ENCODE results near the gene MT1G.
"Not testable (repeated sequence)": the region's sequence is repeated elsewhere in the genome, so short reads cannot be mapped to it uniquely, and the experiment has no call there.

Gene MT1G

GRCh38 chr16:56665286-56666261 lies 2.3 kb downstream of the MT1G start:
- DNase-seq (ENCODE audit: low read depth, low spot score), result not testable (repeated sequence)

GRCh38 chr16:56664506-56664905 lies 3.4 kb downstream of the MT1G start:
- DNase-seq (ENCODE audit: low read depth, low spot score), result no peak

DNA sequence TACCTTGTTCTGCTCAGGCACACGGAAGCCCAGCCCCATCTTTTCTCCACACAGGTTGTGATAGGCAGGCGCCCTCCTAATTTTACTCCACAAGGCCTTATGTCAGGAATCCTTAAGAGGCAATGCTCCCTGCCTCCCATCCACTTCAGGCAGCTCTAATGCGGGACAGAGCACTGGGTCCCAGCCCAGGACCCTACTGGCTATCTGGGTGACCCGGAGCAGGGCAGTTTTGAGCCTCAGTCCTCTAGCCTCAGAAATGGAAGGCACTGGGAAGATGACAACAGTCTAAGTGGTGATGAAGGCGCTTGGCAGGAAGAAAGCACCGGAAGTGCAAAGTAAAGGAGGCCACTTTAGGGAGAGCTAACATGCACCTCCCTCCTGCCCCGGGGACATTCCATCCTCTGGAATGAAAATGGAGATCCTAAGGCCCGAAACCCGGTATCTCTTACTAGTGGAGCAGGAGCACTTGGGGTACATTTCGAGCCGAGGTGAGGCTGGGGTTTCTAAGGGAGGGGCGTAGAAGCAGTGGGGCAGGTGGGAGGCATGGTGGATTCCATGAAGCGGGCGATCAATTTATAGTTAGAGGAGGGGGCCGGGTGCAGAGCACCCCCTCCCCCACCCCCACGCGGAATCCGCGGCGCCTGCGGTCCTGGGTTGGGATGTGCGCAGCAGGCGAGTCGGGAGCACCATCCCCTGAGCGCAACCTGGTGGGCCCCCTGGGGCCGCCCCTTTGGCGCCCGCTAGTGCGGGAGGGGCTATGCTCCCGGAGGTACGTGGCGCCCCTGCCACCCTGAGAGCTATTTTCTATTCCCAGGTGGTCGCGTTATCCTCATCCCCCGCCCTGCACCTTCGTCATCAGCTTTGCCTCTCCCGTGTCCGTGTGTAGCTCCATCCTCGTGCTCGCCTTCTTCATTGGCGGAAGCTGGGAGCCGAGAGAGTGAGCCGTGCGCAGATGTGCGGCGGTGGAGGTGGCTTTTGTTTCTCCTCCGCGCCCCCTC lies 5.2 kb downstream of the MT1G start:
- DNase-seq (ENCODE audit: low read depth, low spot score), result no peak

GRCh38 chr16:56658327-56658875 lies 9.5 kb downstream of the MT1G start:
- no peak for DNase-seq (ENCODE audit: low read depth, low spot score)

DNA sequence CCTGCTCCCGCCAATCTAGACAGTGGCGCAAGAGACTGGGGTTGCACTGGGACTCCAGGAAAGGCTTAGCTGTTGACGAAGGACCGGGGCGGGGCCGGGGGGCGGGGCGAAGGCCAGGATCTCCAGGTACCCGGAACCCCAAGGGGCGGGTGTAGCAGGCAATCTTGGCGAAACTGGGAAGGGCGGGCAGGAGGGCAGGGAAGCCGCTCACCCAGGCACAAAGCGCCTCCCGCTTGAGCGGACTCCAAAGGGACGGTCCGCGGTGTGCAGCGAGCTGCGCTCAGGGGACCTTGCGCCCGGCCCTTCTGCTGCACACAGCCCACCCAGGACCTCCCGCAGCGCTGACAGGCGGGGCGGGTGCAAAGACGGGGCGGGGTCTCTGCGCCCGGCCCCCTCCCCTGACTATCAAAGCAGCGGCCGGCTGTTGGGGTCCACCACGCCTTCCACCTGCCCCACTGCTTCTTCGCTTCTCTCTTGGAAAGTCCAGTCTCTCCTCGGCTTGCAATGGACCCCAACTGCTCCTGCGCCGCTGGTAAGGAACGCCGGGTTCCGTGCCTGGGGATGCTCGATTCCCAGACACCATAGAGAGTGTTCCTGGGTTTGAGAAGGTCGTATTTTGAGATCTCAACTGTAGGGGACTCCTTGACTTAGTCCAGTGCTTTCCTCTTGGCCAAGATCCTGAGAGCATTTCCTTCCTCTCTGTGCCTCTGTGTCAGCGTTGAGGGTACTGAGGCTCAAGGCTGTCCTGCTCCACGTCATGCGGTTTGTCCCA lies 10.1 kb downstream of the MT1G start, which contains the start of gene MT1F:
Gene MT1F, plus strand, starts transcription at position 405 of the 772 bp plus-strand sequence. Its CDS starts 100 bp downstream, at position 505.
- DNase-seq (ENCODE audit: low read depth, low spot score), result peak; percentile 33

DNA sequence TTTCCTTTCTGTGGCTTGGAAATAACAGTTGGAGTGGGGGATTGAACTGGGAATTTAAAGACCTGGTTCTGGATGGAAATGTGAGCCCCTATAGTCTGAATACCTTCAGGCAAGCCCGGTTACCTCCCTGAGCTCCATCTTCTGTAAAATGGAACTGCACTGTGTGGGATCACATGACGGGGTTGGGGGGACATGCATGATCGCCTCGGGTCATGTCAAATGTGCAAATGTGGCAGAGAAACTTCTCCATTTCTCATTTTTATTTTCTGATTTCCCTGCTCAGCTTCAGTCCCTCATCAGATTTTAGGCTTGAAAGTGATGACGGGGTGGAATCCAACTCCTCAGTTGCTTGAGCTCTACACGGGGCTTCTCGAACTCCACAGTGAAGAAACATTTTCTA lies 14.6 kb downstream of the MT1G start:
- no peak for DNase-seq (ENCODE audit: low read depth, low spot score)

- DNase-seq (ENCODE audit: low read depth, low spot score), result no peak
Observed at GRCh38 chr16:56652600-56652999, 15.3 kb downstream of the MT1G start.

GRCh38 chr16:56651586-56651985 lies 16.3 kb downstream of the MT1G start, which contains the start of gene MT1B:
TSS of gene MT1B (plus strand) at chr16:56651886. CDS start at chr16:56651954, 68 bp downstream.
- DNase-seq (ENCODE audit: low read depth, low spot score), result no peak

GRCh38 chr16:56649820-56650219 lies 18.0 kb downstream of the MT1G start:
- no peak for DNase-seq (ENCODE audit: low read depth, low spot score)

GRCh38 chr16:56649271-56649670 lies 18.6 kb downstream of the MT1G start:
- no peak for DNase-seq (ENCODE audit: low read depth, low spot score)

DNA sequence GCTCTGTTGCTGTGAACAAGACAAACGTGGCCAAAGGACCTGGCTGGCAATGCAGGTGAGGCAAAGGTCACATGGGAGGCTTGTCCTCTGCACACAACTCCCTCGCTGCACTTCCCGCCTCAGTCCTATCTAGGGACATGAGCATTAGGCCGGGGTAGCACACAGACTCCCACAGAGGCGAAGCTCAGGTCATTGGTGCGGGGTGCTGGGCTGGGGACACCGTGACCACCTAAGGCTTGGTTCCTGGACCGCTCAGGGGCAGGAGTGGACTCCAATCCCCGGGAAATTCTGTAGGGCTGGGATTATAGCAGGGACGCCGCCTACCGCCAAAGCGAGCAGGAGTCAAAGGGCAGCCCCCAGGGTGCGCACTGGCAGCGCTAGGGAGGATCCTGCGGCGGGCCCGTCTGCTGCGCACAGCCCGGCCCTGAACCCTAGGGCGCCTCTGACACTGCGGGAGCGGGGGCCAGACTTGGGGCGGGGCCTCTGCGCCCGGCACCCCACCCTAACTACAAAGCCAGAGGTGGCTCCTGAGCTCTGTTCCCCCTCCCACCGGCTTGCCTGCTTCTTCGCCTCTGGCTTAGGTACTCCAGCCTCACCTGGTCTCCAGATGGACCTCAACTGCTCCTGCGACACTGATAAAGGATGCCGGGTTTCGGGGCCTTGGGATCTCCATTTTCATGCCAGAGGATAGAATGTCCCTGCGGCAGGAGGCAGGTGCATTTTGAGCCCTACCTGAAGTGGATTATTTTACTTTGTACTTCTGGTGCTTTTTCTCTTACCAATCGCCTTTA lies 20.0 kb downstream of the MT1G start:
- DNase-seq (ENCODE audit: low read depth, low spot score), result no peak

- DNase-seq (ENCODE audit: low read depth, low spot score), result no peak
Observed at GRCh38 chr16:56645838-56646237, 22.0 kb downstream of the MT1G start.

GRCh38 chr16:56645311-56645710 lies 22.6 kb downstream of the MT1G start:
- no peak for DNase-seq (ENCODE audit: low read depth, low spot score)

- DNase-seq (ENCODE audit: low read depth, low spot score), result no peak
Observed at GRCh38 chr16:56643833-56644232, 24.0 kb downstream of the MT1G start.

DNA sequence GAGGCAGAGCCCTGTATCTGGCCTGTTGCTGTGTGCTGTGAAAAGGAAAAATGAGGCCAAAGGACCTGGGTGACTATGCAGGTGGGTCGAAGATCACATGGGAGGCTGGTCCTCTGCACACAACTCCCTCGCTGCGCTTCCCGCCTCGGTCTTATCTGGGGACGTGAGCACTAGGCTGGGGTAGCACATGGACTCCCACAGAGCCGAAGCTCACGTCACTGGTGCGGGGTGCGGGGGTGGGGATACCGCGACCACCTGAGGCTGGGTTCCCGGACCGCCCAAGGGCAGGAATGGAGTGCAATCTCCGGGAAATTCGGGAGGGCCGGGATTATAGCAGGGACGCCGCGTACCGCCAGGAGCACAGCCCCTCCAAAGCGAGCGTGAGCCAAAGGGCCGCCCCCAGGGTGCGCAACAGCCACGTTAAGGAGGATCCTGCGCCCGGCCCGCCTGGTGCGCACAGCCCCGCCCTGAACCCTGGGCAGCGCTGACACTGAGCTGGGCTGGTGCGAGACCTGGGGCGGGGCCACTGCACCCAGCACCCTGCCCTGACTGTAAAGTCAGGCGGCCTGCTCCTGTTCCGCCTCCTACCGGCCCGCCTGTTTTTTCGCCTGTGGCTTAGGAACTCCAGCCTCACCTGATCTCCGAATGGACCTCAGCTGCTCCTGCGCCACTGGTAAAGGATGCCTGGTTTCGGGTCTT lies 24.6 kb downstream of the MT1G start:
- DNase-seq (ENCODE audit: low read depth, low spot score), result peak; percentile 53

- DNase-seq (ENCODE audit: low read depth, low spot score), result no peak
Observed at GRCh38 chr16:56641166-56641565, 26.7 kb downstream of the MT1G start.

- no peak for DNase-seq (ENCODE audit: low read depth, low spot score)
Observed at GRCh38 chr16:56640076-56640475, 27.8 kb downstream of the MT1G start.

DNA sequence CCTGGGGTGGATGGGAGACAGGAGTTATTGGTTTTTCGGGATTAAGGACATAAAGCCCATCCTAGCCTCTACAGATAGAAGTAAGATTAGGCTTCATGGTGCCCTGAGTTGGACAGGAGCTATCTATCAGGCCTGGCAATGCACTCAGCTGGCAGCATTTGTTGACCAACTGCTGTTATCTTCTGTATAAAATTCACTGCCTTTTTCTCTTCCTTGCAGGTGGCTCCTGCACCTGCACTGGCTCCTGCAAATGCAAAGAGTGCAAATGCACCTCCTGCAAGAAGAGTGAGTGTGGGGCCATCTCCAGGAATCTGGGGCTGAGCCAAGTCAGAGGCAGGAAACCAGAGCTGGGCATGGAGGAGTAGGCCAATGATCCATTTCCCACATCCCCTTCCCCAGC lies 28.8 kb downstream of the MT1G start:
- DNase-seq (ENCODE audit: low read depth, low spot score), result no peak
